Suprapubic skin (tissue), 3 donors: ENCODE results near the gene AGAP3.

Experiments used
- CTCF ChIP-seq, 2 donors: fragments of 200-600 bp in 1 of 2; fragments of 450-650 bp in 1 of 2; sonication (generic) in 1 of 2; IDR thresholded peaks; one replicate each; pipeline ENCODE4 v1.5.1; 2016 to 2019; ENCODE audit warnings: antibody characterized with exemption in 2 of 2, mild to moderate bottlenecking in 1 of 2, moderate library complexity in 1 of 2
- POLR2AphosphoS5 ChIP-seq, 3 donors: sonication (generic); formaldehyde crosslinking; IDR thresholded peaks; one replicate each; pipeline ENCODE4 v1.6.1; 2017; ENCODE audit warnings: antibody characterized with exemption in 3 of 3

GRCh38 chr7:151193203-151193978 is 107.1 kb downstream of the AGAP3 start:
- TF ChIP-seq POLR2AphosphoS5 (IDR thresholded peaks at IDR 0.05): no peak
- no peak for TF ChIP-seq CTCF (IDR thresholded peaks at IDR 0.05)
